ENCODE measurements around the gene DGKE. TPM values are rescaled to one million over a fixed set of nuclear protein-coding genes. Genes with fewer than 3 reads are reported as not detected.
A peak's percentile ranks its signal among the peaks of the same experiment; 100 is the strongest.

The DGKE gene
- total and polyA plus RNA-seq, 2 of the 13 experiments (the other 11 are each of a cell fraction or from before 2014, with no cell fraction given) = 3.2 to 5.3 TPM

- in situ Hi-C loops (cut with HindIII; ENCODE audit: extremely low pct_ligation_motif_present, low pct_unique_long_range_greater_than_20kb) = no loop called here
- Histone ChIP-seq H3K27ac (ENCODE audit: extremely low read length, insufficient read depth, low read length) (peak overlapping the region; percentile 37), H3K36me3 (replicated peaks in 1 of 2; ENCODE audit: control insufficient read depth in 1 of 2, insufficient read depth in 2 of 2, low read length in 2 of 2) (no peaks in the 10 kb centered on the region), H3K4me2 (ENCODE audit: low read depth, low read length) (peak overlapping the region; percentile 96), H4K20me1 (ENCODE audit: insufficient read depth, low read length) (no peaks in the 10 kb centered on the region), H2AFZ (ENCODE audit: low read length) (no peak overlapping the region), H3K4me1 (ENCODE audit: insufficient read depth, low read length) (peaks cover 54% of the 10 kb centered on the region), H3K4me3 (replicated peaks in 1 of 3; ENCODE audit: insufficient read depth in 1 of 3, low read depth in 2 of 3, low read length in 3 of 3) (peak overlapping the region; percentile 57 to 86 (median 75)), H3K27me3 (ENCODE audit: control insufficient read depth in 1 of 2, insufficient read depth in 2 of 2, low read length in 2 of 2) (no peaks in the 10 kb centered on the region; a peak in 1 of 5 replicates), H3K79me2 (ENCODE audit: insufficient read depth, low read length) (no peaks in the 10 kb centered on the region), H3K9me3 (ENCODE audit: low read length) (no peaks in the 10 kb centered on the region), H3K9ac (ENCODE audit: insufficient read depth, low read depth, low read length) (peak overlapping the region; percentile 65)
- no peak for DNase-seq (ENCODE audit: low spot score)
- CTCF ChIA-PET (ENCODE audit: low intra/inter-chr PET ratio, low total read pairs) = no interaction called here
- no TSS peak for BruUV-seq (replicated peaks)
- POLR2A ChIA-PET = interaction anchor here (1.2 to 2.6 kb wide), 5 partner anchors 13 to 145 kb away, joined by 3 to 25 read pairs (median 4); partner anchors contain the start of genes COIL, SCPEP1 and TRIM25
- peak; percentile 66 for ATAC-seq
- 1% methylated on average over 27 of the region's 95 CpGs for WGBS (ENCODE audit: low lambda C conversion rate)
- no peak for FAIRE-seq
- intact Hi-C loops (cut with micrococcal nuclease; ENCODE audit: unreplicated experiment) = no loop called here
- TF ChIP-seq NFAT5 (CRISPR knock-in tag; IDR thresholded peaks at IDR 0.05) = 0 out of 2 replicates have a peak, but pooled peaks have one; percentile 20
- TF ChIP-seq IRF9 (CRISPR knock-in tag; IDR thresholded peaks at IDR 0.05; ENCODE audit: borderline replicate concordance) = 0 out of 2 replicates have a peak, but pooled peaks have one; percentile 35
- TF ChIP-seq SSRP1 (CRISPR knock-in tag; IDR thresholded peaks at IDR 0.05) = no peak
- TF ChIP-seq SIN3A (IDR thresholded peaks at IDR 0.05; ENCODE audit: borderline replicate concordance, low read depth, low read length) = peak; percentile 33; the same call in 1 of the 2 replicates
- TF ChIP-seq, protein P1, sequence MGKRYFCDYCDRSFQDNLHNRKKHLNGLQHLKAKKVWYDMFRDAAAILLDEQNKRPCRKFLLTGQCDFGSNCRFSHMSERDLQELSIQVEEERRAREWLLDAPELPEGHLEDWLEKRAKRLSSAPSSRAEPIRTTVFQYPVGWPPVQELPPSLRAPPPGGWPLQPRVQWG (CRISPR knock-in tag; IDR thresholded peaks at IDR 0.05; ENCODE audit: borderline replicate concordance, low read depth) = no peak
- TF ChIP-seq JUN (CRISPR knock-in tag; IDR thresholded peaks at IDR 0.05) = peak; percentile 52; the same call in 1 of the 2 replicates
- no peak for TF ChIP-seq TARDBP (CRISPR knock-in tag; IDR thresholded peaks at IDR 0.05)
- peak; percentile 37 for TF ChIP-seq TAF15 (IDR thresholded peaks at IDR 0.05; ENCODE audit: low read depth, low read length, poor library complexity, severe bottlenecking)
- TF ChIP-seq GATAD1 (CRISPR knock-in tag; IDR thresholded peaks at IDR 0.05) = no peak
- TF ChIP-seq ZNF34 (CRISPR knock-in tag; IDR thresholded peaks at IDR 0.05; ENCODE audit: borderline replicate concordance) = no peak
- TF ChIP-seq ZNF572 (CRISPR knock-in tag; IDR thresholded peaks at IDR 0.05) = 0 out of 2 replicates have a peak, but pooled peaks have one; percentile 37
- peak; percentile 83; the same call in 1 of the 2 replicates for TF ChIP-seq NFATC3 (CRISPR knock-in tag; IDR thresholded peaks at IDR 0.05)
- peak; percentile 61; the same call in 1 of the 2 replicates for TF ChIP-seq KDM5B (CRISPR knock-in tag; IDR thresholded peaks at IDR 0.05; ENCODE audit: borderline replicate concordance)
- TF ChIP-seq ZNF382 (CRISPR knock-in tag; IDR thresholded peaks at IDR 0.05; ENCODE audit: borderline replicate concordance) = no peak
- TF ChIP-seq CHCHD3 (CRISPR knock-in tag; IDR thresholded peaks at IDR 0.05) = peak; percentile 77; the same call in 1 of the 2 replicates
These were observed 718 bp upstream of the DGKE start for GRCh38 chr17:56833057-56833808.

Measured in HepG2 (cell line).